Ishikawa (cell line): ENCODE data around the gene GNG7.
A peak's percentile ranks its signal among the peaks of the same experiment; 100 is the strongest.

Experiments
- CEBPB ChIP-seq: IDR thresholded peaks from 2 replicates; pipeline ENCODE4 v1.6.1; 2012
- CREB1 ChIP-seq: IDR thresholded peaks from 2 replicates; pipeline ENCODE4 v1.6.1; 2012; ENCODE audit warnings: low read depth
- EGR1 ChIP-seq: IDR thresholded peaks from 2 replicates; pipeline ENCODE4 v1.6.1; 2012
- EP300 ChIP-seq: IDR thresholded peaks from 2 replicates; pipeline ENCODE4 v1.6.1; 2012; ENCODE audit warnings: borderline replicate concordance
- FOXM1 ChIP-seq: IDR thresholded peaks from 2 replicates; pipeline ENCODE4 v1.6.1; 2012; ENCODE audit warnings: low read depth, borderline replicate concordance
- NFIC ChIP-seq: IDR thresholded peaks from 2 replicates; pipeline ENCODE4 v1.6.1; 2012
- RAD21 ChIP-seq: IDR thresholded peaks from 2 replicates; pipeline ENCODE4 v1.6.1; 2012; ENCODE audit warnings: low read depth
- TAF1 ChIP-seq: IDR thresholded peaks from 2 replicates; pipeline ENCODE4 v1.6.1; 2012; ENCODE audit warnings: low read depth, mild to moderate bottlenecking
- TCF12 ChIP-seq: IDR thresholded peaks from 2 replicates; pipeline ENCODE4 v1.6.1; 2012; ENCODE audit warnings: low read depth
- TEAD4 ChIP-seq: IDR thresholded peaks from 2 replicates; pipeline ENCODE4 v1.6.1; 2012
- YY1 ChIP-seq: IDR thresholded peaks from 2 replicates; pipeline ENCODE4 v1.6.1; 2012; ENCODE audit warnings: low read depth
- ZBTB7A ChIP-seq: IDR thresholded peaks from 2 replicates; pipeline ENCODE4 v1.6.1; 2012; ENCODE audit warnings: low read depth
- TF ChIP-seq, protein P1 (sequence below): IDR thresholded peaks from 2 replicates; pipeline ENCODE4 v1.6.1; 2012
- TF ChIP-seq, protein P2 (sequence below): IDR thresholded peaks from 2 replicates; pipeline ENCODE4 v1.6.1; 2012; ENCODE audit warnings: low read depth, mild to moderate bottlenecking
- TF ChIP-seq, protein P3 (sequence below): IDR thresholded peaks from 2 replicates; pipeline ENCODE4 v1.6.1; 2012

GNG7 gene

DNA sequence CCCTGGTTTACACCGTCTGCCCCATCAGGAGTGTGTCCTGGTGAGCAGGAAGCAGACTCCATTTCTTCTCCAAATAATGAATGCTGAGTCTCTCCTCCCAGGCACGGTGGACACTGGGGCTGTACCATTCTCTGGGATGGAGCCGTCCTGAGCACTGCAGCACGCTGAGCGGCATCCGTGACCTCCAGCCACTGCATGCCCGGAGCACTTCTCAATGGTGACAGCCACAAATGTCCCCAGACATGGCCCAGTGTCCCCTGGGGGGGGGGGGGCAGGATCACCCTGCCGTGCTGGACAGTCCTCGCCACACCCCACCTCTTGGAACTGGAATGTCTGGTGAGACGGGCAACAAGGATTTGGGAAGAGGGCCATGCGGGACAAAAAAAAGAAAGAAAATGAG is 37.4 kb downstream of the GNG7 start:
- TF ChIP-seq EP300 (no peak), TEAD4 (no peak), EGR1 (no peak), NFIC (no peak), CEBPB (no peak), CREB1 (no peak), FOXM1 (no peak)
- TF ChIP-seq, protein P1, sequence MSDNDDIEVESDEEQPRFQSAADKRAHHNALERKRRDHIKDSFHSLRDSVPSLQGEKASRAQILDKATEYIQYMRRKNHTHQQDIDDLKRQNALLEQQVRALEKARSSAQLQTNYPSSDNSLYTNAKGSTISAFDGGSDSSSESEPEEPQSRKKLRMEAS = no peak
- TF ChIP-seq, protein P2, sequence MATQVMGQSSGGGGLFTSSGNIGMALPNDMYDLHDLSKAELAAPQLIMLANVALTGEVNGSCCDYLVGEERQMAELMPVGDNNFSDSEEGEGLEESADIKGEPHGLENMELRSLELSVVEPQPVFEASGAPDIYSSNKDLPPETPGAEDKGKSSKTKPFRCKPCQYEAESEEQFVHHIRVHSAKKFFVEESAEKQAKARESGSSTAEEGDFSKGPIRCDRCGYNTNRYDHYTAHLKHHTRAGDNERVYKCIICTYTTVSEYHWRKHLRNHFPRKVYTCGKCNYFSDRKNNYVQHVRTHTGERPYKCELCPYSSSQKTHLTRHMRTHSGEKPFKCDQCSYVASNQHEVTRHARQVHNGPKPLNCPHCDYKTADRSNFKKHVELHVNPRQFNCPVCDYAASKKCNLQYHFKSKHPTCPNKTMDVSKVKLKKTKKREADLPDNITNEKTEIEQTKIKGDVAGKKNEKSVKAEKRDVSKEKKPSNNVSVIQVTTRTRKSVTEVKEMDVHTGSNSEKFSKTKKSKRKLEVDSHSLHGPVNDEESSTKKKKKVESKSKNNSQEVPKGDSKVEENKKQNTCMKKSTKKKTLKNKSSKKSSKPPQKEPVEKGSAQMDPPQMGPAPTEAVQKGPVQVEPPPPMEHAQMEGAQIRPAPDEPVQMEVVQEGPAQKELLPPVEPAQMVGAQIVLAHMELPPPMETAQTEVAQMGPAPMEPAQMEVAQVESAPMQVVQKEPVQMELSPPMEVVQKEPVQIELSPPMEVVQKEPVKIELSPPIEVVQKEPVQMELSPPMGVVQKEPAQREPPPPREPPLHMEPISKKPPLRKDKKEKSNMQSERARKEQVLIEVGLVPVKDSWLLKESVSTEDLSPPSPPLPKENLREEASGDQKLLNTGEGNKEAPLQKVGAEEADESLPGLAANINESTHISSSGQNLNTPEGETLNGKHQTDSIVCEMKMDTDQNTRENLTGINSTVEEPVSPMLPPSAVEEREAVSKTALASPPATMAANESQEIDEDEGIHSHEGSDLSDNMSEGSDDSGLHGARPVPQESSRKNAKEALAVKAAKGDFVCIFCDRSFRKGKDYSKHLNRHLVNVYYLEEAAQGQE = no peak

DNA sequence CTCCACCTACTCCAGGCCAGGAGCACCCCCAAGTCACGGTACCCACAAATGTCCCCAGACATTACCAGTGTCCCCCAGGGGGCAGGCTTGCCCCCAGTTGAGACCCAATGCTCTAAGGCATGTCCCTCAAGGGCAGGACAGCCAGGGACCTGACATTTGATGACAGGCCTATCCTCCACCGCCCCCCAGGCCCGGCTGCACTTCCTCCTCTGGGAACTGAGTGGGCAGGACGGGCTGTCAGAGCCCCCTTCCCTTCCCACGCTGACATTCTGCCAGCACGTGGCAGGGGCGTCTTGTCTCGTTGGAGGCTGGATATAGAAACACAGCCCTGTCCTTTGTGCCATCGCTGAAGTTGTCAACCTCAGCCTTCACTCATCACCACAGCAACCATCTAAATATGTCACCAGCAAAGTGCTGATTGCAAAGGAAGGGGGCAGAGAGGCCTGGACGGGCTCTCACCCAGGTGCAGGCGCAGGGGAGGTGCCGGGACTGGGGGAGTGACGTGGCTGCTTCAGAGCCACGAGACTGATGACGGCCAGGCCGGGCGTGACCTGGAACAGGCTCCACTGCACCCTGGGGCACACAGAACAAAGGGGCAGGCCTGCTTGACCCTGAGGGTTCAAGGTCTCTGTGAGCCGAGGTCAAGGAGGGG is 38.4 kb downstream of the GNG7 start:
- no peak for TF ChIP-seq TAF1
- TF ChIP-seq NFIC = no peak
- TF ChIP-seq, protein P3, sequence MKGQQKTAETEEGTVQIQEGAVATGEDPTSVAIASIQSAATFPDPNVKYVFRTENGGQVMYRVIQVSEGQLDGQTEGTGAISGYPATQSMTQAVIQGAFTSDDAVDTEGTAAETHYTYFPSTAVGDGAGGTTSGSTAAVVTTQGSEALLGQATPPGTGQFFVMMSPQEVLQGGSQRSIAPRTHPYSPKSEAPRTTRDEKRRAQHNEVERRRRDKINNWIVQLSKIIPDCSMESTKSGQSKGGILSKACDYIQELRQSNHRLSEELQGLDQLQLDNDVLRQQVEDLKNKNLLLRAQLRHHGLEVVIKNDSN = no peak
- TF ChIP-seq EGR1 = no peak
- TF ChIP-seq EP300 = no peak
- TF ChIP-seq, protein P2 = no peak
- TF ChIP-seq, protein P1 = no peak
- no peak for TF ChIP-seq ZBTB7A
- no peak for TF ChIP-seq TEAD4
- no peak for TF ChIP-seq RAD21
- no peak for TF ChIP-seq CEBPB
- no peak for TF ChIP-seq FOXM1
- TF ChIP-seq CREB1 = no peak
- no peak for TF ChIP-seq YY1
- no peak for TF ChIP-seq TCF12

DNA sequence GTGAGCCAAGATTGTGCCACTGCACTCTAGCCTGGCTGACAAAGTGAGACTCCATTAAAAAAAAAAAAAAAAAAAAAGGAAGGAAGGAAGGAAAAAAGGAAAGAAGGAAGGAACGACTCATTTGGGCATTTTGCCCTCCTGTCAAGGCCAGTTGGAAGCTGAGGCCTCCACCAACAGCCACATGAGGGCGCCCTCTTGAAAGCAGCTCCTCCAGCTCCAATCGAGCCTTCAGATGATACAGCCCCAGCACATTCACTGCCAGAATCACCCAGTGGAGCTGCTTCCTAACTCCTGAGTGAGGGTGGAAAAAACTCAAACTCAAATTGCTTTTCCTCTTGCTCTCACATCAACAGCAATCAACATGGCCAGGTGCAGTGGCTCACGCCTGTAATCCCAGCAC is 40.9 kb downstream of the GNG7 start:
- TF ChIP-seq RAD21 (0 out of 2 replicates have a peak, but pooled peaks have one; percentile 4), TAF1 (no peak), TCF12 (no peak)
- TF ChIP-seq, protein P1 = no peak

DNA sequence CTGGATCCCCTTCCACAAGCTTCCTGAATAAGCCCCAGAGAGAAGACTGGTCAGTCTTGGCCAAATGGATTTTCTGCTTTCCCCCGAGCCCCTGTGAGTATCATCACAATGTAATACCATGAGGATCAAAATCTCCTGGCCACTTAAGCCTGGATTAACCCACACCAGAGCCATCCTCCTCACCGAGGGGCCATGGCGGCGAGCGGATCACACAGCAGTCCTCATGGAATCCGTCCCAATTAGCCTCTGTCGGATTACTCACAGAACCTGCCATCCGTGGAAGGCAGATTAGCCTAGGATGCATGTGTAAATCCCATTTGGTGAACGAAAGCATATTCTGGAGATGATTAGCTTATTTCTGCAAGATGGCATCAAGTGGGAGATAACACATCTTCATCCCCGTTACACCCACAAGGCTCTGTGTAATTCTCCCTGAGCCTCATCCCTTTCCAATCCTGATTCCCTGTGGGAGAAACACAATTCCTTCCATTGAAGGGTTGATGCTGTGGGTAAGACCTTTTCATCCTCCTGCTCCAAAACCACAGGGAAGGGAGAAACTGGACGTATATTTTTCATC is 42.5 kb downstream of the GNG7 start:
- no peak for TF ChIP-seq NFIC

DNA sequence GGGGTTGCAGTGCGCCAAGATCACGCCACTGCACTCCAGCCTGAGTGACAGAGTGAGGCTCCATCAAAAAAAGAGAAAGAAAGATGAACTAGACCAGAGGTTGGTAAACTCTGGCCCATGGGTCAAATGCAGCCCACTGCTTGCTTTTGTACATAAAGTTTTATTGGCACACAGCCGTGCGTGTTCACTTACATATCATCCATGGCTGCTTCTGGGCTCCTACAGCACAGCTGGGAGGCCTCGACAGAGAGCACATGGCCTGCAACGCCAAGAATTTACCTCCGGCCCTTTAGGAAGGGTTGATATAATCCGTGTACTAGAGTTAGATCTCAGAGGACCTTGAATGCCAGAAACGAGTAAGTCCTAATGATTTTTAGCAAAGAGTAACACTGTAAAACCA is 46.0 kb downstream of the GNG7 start:
- TF ChIP-seq FOXM1 (no peak), TCF12 (no peak), EGR1 (no peak), TEAD4 (no peak), EP300 (no peak), CREB1 (no peak), TAF1 (no peak), YY1 (no peak), ZBTB7A (no peak), CEBPB (no peak)
- TF ChIP-seq, protein P3 = no peak
- TF ChIP-seq, protein P2 = no peak
- TF ChIP-seq, protein P1 = no peak
